ENCODE results near the gene ARRDC1.
"Not testable (repeated sequence)": the region's sequence is repeated elsewhere in the genome, so short reads cannot be mapped to it uniquely, and the experiment has no call there.

The ARRDC1 gene

DNA sequence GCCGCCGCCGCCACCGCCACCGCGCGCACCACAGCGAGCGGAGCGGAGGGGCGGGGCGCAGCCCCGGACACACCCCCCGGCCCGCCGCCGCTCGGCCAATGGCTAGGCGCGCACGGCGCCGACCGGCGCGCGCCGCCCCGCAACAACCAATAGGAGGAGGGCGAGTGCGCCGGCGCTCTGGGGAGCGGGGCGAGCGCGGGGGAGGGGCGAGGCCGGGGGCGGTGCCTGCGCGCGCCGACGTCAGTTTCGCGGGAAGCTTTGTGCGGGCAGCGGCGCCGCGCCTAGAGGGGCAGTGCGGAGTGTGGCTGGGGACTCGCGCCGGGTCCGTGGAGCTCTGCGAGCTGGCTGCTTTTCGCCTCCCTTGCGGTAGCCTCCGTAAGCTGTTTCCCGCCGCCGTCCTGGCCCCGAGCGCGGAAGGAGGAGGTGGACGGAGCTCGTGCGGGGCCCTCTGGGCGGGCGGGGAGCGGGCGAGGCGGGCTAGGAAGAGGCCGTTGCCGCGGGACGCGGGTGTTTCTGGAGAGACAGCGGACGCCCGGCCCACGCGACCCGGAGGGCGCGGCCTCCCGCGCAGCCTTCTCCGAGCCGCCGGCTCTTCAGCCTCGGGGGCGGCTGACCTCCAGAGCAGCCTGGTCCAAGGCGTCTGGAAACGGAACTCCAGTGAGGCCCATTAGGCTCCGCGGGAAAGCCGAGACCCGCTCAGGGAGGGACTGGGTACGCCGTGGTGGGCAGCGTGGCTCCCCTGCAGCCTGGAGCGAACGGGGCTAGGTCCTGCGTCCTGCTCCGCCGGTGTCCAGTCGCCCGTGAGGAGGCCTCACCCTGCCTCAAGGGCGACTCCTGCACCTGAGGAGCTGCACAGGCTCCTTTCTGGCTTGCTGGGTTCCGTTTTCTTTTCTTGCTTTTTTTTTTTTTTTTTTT lies 14.8 kb upstream of the ARRDC1 start, which contains the start of gene ZMYND19:
TSS of gene ZMYND19 (minus strand) at position 44 of the 915 bp plus-strand sequence. CDS start 249 bp downstream, outside the sequence.
- Histone ChIP-seq H3K27ac (ENCODE audit: insufficient read depth in 1 of 2, low read depth in 1 of 2, low read length in 2 of 2, poor library complexity in 1 of 2, severe bottlenecking in 2 of 2) (no peak within 1 kb of the TSS), H3K4me1 (ENCODE audit: control extremely low read depth in 1 of 4, control insufficient read depth in 4 of 4, insufficient read depth in 4 of 4, low read length in 3 of 4) (peaks cover 3 to 28% (median 20%) of the 10 kb centered on the region in 4 experiments), H3K27me3 (replicated peaks in 2 of 5; ENCODE audit: control insufficient read depth in 4 of 5, insufficient read depth in 5 of 5, low read length in 4 of 5) (no peaks in the 10 kb centered on the region), H3K9me3 (ENCODE audit: control extremely low read depth in 1 of 5, control insufficient read depth in 4 of 5, insufficient read depth in 2 of 5, low read depth in 1 of 5, low read length in 4 of 5) (no peaks in the 10 kb centered on the region), H3K36me3 (ENCODE audit: control insufficient read depth in 4 of 4, insufficient read depth in 4 of 4, low read length in 3 of 4) (peaks cover 0 to 34% (median 19%) of the 10 kb centered on the region in 4 experiments), H3K4me3 (ENCODE audit: control insufficient read depth in 1 of 7, extremely low read depth in 1 of 7, insufficient read depth in 4 of 7, low read depth in 2 of 7, low read length in 6 of 7) (peak within 1 kb of the TSS; percentile 65 to 91 (median 73))
- peak; percentile 85 to 92 (median 92) for DNase-seq
- ChIA-PET POLR2A (no interaction called here), CTCF (interaction anchor here (1.2 to 2.9 kb wide), 3 partner anchors 12 to 105 kb away, joined by 3 to 9 read pairs (median 4); no protein-coding TSS in a partner anchor)
- under 1% methylated on average over 93 of the region's 113 CpGs for WGBS (ENCODE audit: insufficient coverage)

DNA sequence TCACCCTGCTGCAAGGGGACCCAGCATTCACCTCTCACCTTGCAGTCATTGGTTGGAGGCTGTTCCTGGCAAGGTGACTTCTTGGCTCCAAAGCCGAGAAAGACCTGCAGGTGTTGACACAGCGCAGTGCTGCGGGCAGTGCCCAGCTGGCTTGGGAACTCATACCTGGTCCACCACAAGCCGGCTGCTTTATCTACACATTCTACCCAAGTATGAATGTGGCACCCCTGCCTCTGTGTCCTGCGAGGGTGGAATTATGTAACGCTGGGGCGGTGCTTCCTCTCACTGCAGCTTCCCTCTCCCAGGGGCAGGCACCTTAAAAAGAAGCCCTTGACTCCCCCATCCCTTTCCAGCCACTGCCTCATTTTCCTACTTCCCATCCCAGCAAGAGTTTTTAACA lies 12.7 kb upstream of the ARRDC1 start:
- Histone ChIP-seq H3K9me3 (ENCODE audit: control extremely low read depth in 1 of 5, control insufficient read depth in 4 of 5, insufficient read depth in 2 of 5, low read depth in 1 of 5, low read length in 4 of 5) (no peaks in the 10 kb centered on the region), H3K27ac (ENCODE audit: insufficient read depth in 1 of 2, low read depth in 1 of 2, low read length in 2 of 2, poor library complexity in 1 of 2, severe bottlenecking in 2 of 2) (no peak overlapping the region), H3K4me3 (ENCODE audit: control insufficient read depth in 1 of 7, extremely low read depth in 1 of 7, insufficient read depth in 4 of 7, low read depth in 2 of 7, low read length in 6 of 7) (no peak overlapping the region), H3K27me3 (replicated peaks in 2 of 5; ENCODE audit: control insufficient read depth in 4 of 5, insufficient read depth in 5 of 5, low read length in 4 of 5) (no peaks in the 10 kb centered on the region), H3K36me3 (ENCODE audit: control insufficient read depth in 4 of 4, insufficient read depth in 4 of 4, low read length in 3 of 4) (peaks cover 0 to 13% (median 5%) of the 10 kb centered on the region in 4 experiments), H3K4me1 (ENCODE audit: control extremely low read depth in 1 of 4, control insufficient read depth in 4 of 4, insufficient read depth in 4 of 4, low read length in 3 of 4) (peaks cover 3 to 28% (median 20%) of the 10 kb centered on the region in 4 experiments)
- whole genome bisulfite sequencing (ENCODE audit: insufficient coverage) = 82% methylated on average over 5 of the region's 7 CpGs
- ChIA-PET POLR2A (interaction anchor here (0.6 kb wide), 1 partner anchor 172 kb away, joined by 5 read pairs; no protein-coding TSS in a partner anchor), CTCF (interaction anchor here (0.9 to 2.9 kb wide), 4 partner anchors 10 to 49 kb away, joined by 3 to 9 read pairs (median 4); no protein-coding TSS in a partner anchor)
- no peak for DNase-seq

DNA sequence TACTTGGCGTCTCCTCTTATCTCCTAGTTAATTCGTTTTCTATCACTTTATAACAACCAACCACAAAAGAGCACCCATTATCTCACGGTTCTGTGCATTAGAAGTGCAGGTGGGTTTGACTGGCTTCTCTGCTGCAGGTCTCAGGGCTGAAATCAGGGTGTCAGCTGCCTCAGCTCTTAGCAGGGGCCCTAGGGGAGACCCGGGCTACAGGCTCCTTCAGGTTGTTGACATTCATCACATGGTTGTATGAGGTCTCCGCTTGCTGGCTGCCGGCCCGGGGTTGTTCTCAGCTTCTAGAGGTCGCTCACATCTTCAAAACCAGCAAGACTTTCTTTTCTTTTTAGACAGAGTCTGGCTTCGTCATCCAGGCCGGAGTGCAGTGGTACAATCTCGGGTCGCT lies 12.3 kb upstream of the ARRDC1 start:
- ChIA-PET POLR2A (no interaction called here), CTCF (interaction anchor here (0.9 to 1.3 kb wide), 3 partner anchors 10 to 49 kb away, joined by 3 to 7 read pairs (median 4); no protein-coding TSS in a partner anchor)
- no peak for DNase-seq
- 95% methylated on average over 10 of the region's 12 CpGs for WGBS (ENCODE audit: insufficient coverage)
- H3K4me3 ChIP-seq (ENCODE audit: control insufficient read depth in 1 of 7, extremely low read depth in 1 of 7, insufficient read depth in 4 of 7, low read depth in 2 of 7, low read length in 6 of 7) = no peak overlapping the region
- no peaks in the 10 kb centered on the region for H3K9me3 ChIP-seq (ENCODE audit: control extremely low read depth in 1 of 5, control insufficient read depth in 4 of 5, insufficient read depth in 2 of 5, low read depth in 1 of 5, low read length in 4 of 5)
- peaks cover 3 to 28% (median 20%) of the 10 kb centered on the region in 4 experiments for H3K4me1 ChIP-seq (ENCODE audit: control extremely low read depth in 1 of 4, control insufficient read depth in 4 of 4, insufficient read depth in 4 of 4, low read length in 3 of 4)
- no peak overlapping the region for H3K27ac ChIP-seq (ENCODE audit: insufficient read depth in 1 of 2, low read depth in 1 of 2, low read length in 2 of 2, poor library complexity in 1 of 2, severe bottlenecking in 2 of 2)
- no peaks in the 10 kb centered on the region for H3K27me3 ChIP-seq (replicated peaks in 2 of 5; ENCODE audit: control insufficient read depth in 4 of 5, insufficient read depth in 5 of 5, low read length in 4 of 5)
- peaks cover 0 to 9% (median under 1%) of the 10 kb centered on the region in 4 experiments for H3K36me3 ChIP-seq (ENCODE audit: control insufficient read depth in 4 of 4, insufficient read depth in 4 of 4, low read length in 3 of 4)

DNA sequence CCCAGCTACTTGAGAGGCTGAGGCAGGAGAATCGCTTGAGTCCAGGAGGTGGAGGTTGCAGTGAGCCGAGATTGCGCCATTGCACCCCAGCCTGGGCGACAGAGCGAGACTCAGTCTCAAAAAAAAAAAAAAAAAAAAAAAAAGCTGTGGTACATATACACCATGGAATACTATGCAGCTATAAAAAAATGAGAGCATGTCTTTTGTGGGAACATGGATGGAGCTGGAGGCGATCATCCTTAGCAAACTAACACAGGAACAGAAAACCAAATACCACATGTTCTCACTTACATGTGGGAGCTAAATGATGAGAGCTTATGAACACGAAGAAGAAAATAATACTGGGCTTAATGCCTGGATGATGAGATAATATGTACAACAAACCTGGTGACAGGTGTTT lies 8.9 kb upstream of the ARRDC1 start:
- CTCF ChIA-PET = interaction anchor here (0.6 to 0.9 kb wide), 2 partner anchors 14 to 20 kb away, joined by 3 to 4 read pairs; no protein-coding TSS in a partner anchor
- no CpG with 5 or more reads among the region's 7 CpGs for WGBS (ENCODE audit: insufficient coverage)
- H3K27ac ChIP-seq (ENCODE audit: insufficient read depth in 1 of 2, low read depth in 1 of 2, low read length in 2 of 2, poor library complexity in 1 of 2, severe bottlenecking in 2 of 2); POLR2A ChIA-PET; H3K9me3 ChIP-seq (ENCODE audit: control extremely low read depth in 1 of 5, control insufficient read depth in 4 of 5, insufficient read depth in 2 of 5, low read depth in 1 of 5, low read length in 4 of 5); H3K4me3 ChIP-seq (ENCODE audit: control insufficient read depth in 1 of 7, extremely low read depth in 1 of 7, insufficient read depth in 4 of 7, low read depth in 2 of 7, low read length in 6 of 7); DNase-seq; H3K36me3 ChIP-seq (ENCODE audit: control insufficient read depth in 4 of 4, insufficient read depth in 4 of 4, low read length in 3 of 4); H3K27me3 ChIP-seq (replicated peaks in 2 of 5; ENCODE audit: control insufficient read depth in 4 of 5, insufficient read depth in 5 of 5, low read length in 4 of 5): not testable (repeated sequence)
- H3K4me1 ChIP-seq (ENCODE audit: control extremely low read depth in 1 of 4, control insufficient read depth in 4 of 4, insufficient read depth in 4 of 4, low read length in 3 of 4) = peaks cover under 1 to 12% (median 3%) of the 10 kb centered on the region in 4 experiments

DNA sequence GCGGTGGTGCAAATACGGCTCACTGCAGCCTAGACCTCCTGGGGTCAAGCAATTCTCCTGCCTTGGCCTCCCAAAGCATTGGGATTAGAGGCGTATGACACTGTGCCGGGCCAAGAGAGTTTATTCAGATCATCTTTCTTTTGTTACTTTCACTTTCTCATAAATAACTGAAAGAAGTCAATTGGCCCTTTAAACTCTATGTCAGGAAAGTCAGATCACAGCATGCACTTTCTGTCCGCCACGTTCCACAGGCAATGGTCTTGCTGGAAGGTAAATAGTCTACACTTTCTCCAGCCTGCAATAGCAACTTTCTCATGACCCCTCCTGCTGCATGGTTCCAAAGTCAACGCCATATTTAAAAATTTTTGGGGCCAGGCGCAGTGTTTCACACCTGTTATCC lies 6.5 kb upstream of the ARRDC1 start:
- no peaks in the 10 kb centered on the region for H3K9me3 ChIP-seq (ENCODE audit: control extremely low read depth in 1 of 5, control insufficient read depth in 4 of 5, insufficient read depth in 2 of 5, low read depth in 1 of 5, low read length in 4 of 5)
- no peak overlapping the region for H3K27ac ChIP-seq (ENCODE audit: insufficient read depth in 1 of 2, low read depth in 1 of 2, low read length in 2 of 2, poor library complexity in 1 of 2, severe bottlenecking in 2 of 2)
- CTCF ChIA-PET = no interaction called here
- 94% methylated on average over 7 of the region's 8 CpGs for WGBS (ENCODE audit: insufficient coverage)
- POLR2A ChIA-PET = no interaction called here
- H3K27me3 ChIP-seq (replicated peaks in 2 of 5; ENCODE audit: control insufficient read depth in 4 of 5, insufficient read depth in 5 of 5, low read length in 4 of 5) = no peaks in the 10 kb centered on the region
- no peak for DNase-seq
- peaks cover 2 to 18% (median 15%) of the 10 kb centered on the region in 4 experiments for H3K4me1 ChIP-seq (ENCODE audit: control extremely low read depth in 1 of 4, control insufficient read depth in 4 of 4, insufficient read depth in 4 of 4, low read length in 3 of 4)
- no peaks in the 10 kb centered on the region for H3K36me3 ChIP-seq (ENCODE audit: control insufficient read depth in 4 of 4, insufficient read depth in 4 of 4, low read length in 3 of 4)
- no peak overlapping the region for H3K4me3 ChIP-seq (ENCODE audit: control insufficient read depth in 1 of 7, extremely low read depth in 1 of 7, insufficient read depth in 4 of 7, low read depth in 2 of 7, low read length in 6 of 7)

DNA sequence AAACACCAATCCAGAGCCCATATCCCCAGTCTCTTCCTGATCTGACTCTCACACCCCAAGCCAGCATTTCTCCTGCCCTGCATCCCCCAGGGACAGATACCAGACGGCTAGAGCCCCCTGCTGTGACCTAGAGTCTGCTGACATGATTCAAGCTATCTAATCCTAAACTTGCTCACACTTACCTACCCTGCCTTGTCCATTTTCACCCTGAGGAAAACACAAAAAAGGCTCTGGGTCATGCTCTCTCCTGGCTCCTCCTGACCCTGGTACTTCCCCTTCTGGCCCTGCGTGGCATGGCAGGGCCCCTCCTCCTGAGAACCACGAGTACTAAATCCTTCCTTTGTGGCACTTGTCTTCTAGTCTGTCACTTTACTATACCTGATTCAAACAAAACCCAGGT lies 2.8 kb upstream of the ARRDC1 start:
- Histone ChIP-seq H3K4me1 (ENCODE audit: control extremely low read depth in 1 of 4, control insufficient read depth in 4 of 4, insufficient read depth in 4 of 4, low read length in 3 of 4) (peaks cover 3 to 40% (median 35%) of the 10 kb centered on the region in 4 experiments), H3K9me3 (ENCODE audit: control extremely low read depth in 1 of 5, control insufficient read depth in 4 of 5, insufficient read depth in 2 of 5, low read depth in 1 of 5, low read length in 4 of 5) (no peaks in the 10 kb centered on the region), H3K4me3 (ENCODE audit: control insufficient read depth in 1 of 7, extremely low read depth in 1 of 7, insufficient read depth in 4 of 7, low read depth in 2 of 7, low read length in 6 of 7) (peak overlapping the region in 1 of 7 experiments; percentile 12), H3K27ac (ENCODE audit: insufficient read depth in 1 of 2, low read depth in 1 of 2, low read length in 2 of 2, poor library complexity in 1 of 2, severe bottlenecking in 2 of 2) (no peak overlapping the region), H3K27me3 (replicated peaks in 2 of 5; ENCODE audit: control insufficient read depth in 4 of 5, insufficient read depth in 5 of 5, low read length in 4 of 5) (no peaks in the 10 kb centered on the region), H3K36me3 (ENCODE audit: control insufficient read depth in 4 of 4, insufficient read depth in 4 of 4, low read length in 3 of 4) (no peaks in the 10 kb centered on the region)
- CTCF ChIA-PET = interaction anchor here (1.1 to 1.5 kb wide), 6 partner anchors 8 to 21 kb away, joined by 3 to 9 read pairs (median 6); partner anchors contain the start of gene ZMYND19
- DNase-seq = peak; percentile 31 to 57 (median 54)
- POLR2A ChIA-PET = no interaction called here
- WGBS (ENCODE audit: insufficient coverage) = 17% methylated on average over 1 of the region's 3 CpGs
